ENCODE data around the gene RASSF7.

DNA sequence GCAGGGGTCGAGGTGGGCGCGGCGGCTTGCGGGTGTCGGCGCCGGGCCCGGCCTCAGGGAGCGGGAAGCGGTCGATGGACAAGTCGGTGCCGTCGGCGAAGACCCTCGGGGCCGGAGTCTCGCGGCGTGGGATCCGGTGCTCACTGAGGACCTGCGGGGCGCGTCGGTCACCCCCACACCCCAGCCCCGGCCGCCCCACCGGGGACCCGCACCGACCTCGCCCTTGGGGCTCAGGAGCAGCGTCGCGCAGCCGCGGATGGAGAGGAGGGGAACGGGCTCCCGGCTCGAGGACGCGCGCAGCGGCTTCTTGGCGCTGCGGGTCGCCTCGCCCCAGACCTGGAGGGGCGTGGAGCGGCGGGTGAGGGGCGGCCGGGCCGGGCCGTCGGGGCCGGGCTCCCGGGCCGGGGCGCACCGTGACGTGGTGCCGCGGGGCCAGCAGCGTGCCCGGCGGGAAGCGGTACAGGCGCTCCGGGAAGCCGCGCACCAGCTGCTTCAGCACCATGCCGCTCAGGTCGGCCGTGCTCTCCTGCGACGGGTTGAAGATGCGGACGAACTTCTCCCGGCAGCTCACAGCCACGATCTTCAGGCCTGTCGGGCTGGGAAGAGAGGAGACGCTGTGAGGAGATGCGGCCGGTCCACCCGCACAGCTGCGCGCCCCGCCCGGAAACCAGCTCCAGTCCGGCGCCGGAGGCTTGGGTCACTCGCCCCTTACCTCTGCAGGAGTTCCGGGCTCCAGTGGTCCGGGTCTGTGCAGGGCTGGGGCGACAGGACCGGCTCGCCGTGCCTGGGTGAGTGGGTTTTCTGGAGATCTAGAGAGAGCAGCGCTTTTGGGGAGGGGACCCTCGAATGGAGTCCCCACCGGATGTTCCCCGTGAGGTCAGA is 4.7 kb upstream of the RASSF7 start:
- TF ChIP-seq, protein P1, sequence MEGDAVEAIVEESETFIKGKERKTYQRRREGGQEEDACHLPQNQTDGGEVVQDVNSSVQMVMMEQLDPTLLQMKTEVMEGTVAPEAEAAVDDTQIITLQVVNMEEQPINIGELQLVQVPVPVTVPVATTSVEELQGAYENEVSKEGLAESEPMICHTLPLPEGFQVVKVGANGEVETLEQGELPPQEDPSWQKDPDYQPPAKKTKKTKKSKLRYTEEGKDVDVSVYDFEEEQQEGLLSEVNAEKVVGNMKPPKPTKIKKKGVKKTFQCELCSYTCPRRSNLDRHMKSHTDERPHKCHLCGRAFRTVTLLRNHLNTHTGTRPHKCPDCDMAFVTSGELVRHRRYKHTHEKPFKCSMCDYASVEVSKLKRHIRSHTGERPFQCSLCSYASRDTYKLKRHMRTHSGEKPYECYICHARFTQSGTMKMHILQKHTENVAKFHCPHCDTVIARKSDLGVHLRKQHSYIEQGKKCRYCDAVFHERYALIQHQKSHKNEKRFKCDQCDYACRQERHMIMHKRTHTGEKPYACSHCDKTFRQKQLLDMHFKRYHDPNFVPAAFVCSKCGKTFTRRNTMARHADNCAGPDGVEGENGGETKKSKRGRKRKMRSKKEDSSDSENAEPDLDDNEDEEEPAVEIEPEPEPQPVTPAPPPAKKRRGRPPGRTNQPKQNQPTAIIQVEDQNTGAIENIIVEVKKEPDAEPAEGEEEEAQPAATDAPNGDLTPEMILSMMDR (conservative IDR thresholded peaks at IDR 0.05), result no peak
- no peak for TF ChIP-seq EZH2 (IDR thresholded peaks at IDR 0.05; ENCODE audit: low read depth)
